ENCODE measurements around the gene TTC34.

The TTC34 gene

DNA sequence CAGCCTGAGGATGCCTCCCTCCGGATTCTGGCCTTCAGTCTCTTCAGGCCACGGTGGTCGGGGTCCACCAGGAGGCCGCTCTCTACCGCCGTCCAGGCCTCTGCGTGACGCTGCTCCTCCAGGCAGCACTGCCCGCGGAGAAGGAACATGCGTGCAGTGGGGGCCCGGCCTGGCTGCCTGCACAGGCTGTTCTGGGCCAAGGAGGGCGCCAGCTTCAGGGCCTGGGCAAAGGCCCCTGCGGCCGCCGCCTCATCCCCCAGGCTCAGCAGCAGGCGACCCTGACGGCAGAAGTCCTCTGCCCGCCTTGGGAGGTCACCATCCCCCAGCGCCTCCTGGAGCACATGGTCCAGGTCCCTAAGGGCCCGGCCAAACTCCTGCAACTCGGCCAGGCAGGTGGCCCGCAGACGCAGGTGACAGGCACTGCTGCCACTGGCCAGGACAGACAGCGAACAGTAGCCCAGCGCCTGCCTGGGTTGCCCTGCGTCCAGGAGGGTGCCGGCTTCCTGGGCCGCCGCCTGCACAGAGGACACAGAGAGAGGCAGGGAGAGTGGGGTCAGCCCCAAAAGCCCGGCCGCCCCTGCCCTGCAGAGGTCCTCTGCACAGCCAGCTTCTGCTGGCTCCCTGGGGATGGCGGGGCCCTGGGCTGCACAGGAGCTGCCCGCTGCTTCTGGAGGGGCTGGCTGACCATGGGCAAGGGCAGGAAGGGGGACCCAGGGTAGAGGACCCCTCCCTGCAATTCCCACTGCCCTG lies 159.9 kb downstream of the TTC34 start:
- no peak for DNase-seq (ENCODE audit: low spot score)

DNA sequence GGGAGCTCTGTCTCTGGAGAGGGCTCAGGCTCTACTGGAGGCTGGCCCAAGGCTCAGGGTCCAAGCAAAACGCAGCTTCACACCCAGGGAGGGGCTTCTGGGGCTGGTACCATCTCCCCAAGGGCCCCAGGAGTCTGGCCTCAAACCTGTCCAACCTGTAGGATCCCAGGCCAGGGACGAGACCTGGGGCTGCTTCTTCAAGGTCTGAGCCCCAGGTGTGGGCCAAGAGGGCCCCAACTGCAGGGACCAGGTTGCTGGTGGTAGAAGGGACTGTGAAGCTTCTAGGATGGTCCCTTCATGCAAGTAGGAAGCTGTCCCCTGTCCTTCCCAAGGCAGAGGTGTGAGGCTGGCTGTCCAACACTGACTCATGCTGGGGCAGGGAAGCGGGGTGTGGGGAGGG lies 160.9 kb downstream of the TTC34 start:
- DNase-seq (ENCODE audit: low spot score), result no peak

GRCh38 chr1:2639607-2640521 lies 161.6 kb downstream of the TTC34 start:
- no peak for DNase-seq (ENCODE audit: low spot score)

DNA sequence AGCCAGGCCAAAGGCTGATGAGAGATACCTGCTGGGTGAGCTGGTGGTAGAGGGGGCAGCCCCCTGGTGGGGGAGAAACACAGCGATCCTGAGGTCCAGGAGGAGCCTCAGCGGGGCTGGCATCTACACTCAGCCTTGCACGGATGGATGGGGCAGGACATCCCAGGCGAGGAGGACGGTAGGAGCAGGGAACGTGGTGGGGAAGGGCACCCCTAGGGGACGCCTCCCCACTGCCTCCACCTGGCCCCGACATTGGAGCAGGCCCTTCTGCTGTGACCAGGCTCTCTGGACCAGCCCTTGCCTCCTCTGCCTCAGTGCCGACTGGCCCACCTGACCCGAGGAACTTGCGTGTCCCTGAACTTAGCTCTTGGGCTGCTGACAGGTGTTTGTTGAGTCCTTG lies 162.3 kb downstream of the TTC34 start:
- DNase-seq (ENCODE audit: low spot score), result no peak

GRCh38 chr1:2638466-2639115 lies 162.9 kb downstream of the TTC34 start:
- no peak for DNase-seq (ENCODE audit: low spot score)

- no peak for DNase-seq (ENCODE audit: low spot score)
Measured at GRCh38 chr1:2637442-2638145, 163.9 kb downstream of the TTC34 start.

DNA sequence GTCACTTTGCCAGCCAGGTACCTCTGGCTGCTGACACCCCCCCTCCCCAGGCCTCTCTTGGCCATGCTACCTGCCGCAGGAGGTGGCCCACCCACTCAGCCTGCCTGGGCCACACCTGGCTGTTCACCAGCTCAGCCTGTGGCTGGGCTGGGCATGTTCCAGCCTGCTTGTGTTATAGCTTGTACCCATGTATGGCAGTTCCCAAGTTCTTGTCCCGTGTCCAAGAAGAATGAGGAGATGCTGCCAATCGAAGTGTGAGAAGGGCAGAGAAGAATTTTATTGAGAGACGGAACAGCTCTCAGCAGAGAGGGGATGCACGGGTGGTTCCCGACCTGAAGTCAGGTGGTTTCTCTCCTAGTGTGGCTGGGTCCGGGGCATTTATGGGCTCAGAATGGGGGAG lies 164.8 kb downstream of the TTC34 start:
- no peak for DNase-seq (ENCODE audit: low spot score)

GRCh38 chr1:2635361-2636010 lies 166.0 kb downstream of the TTC34 start:
- no peak for DNase-seq (ENCODE audit: low spot score)

- DNase-seq (ENCODE audit: low spot score), result no peak
Measured at GRCh38 chr1:2633936-2634491, 167.5 kb downstream of the TTC34 start.

- no peak for DNase-seq (ENCODE audit: low spot score)
Measured at GRCh38 chr1:2633366-2633935, 168.0 kb downstream of the TTC34 start.

DNA sequence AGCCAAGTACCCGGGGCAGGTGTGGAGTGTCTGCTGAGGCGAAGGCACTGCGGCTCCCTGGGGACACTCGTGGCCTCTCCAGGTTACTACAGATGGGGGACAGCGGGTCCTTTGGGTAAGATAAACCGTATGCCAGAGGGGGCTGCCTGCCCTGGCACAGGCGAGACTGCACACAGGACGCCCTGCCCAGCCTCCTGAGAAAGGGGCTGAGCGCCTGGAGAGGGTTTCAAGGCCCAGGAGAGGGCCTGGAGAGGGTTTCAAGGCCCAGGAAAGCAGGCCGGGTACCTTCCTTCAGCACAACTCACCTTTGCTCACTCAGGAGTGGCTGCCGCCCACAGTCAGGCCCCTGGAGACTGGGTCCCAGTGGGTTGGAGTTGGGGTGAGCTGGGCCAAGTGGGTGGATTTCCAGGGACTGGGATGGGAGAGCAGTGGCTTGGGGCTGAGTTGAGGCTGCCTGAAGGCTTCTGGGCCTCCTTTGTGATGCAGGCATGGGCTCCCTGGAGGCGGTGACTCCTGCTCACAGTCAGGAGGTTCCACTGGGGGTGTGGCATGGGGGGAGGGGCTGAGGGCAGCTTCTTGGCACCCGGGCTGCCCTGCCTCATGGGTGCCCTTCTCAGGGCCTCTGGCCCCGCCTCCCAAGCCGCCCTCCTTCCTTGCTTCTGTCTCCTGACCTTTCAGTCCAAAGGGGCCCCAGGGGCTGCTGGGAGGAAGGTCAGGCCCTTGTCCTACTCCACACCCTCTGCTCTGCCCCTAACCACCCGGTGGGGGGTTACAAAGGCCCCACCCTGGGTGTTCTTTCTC lies 168.7 kb downstream of the TTC34 start, which contains the start of gene MMEL1:
TSS of gene MMEL1 (minus strand) at position 456 of the 801 bp plus-strand sequence. CDS start 3,532 bp downstream, outside the sequence.
- DNase-seq (ENCODE audit: low spot score), result no peak

GRCh38 chr1:2632051-2632430 lies 169.5 kb downstream of the TTC34 start:
- DNase-seq (ENCODE audit: low spot score), result no peak

GRCh38 chr1:2631136-2632050 lies 170.1 kb downstream of the TTC34 start:
- peak; percentile 7 for DNase-seq (ENCODE audit: low spot score)

GRCh38 chr1:2630498-2631135 lies 170.9 kb downstream of the TTC34 start:
- DNase-seq (ENCODE audit: low spot score), result no peak

DNA sequence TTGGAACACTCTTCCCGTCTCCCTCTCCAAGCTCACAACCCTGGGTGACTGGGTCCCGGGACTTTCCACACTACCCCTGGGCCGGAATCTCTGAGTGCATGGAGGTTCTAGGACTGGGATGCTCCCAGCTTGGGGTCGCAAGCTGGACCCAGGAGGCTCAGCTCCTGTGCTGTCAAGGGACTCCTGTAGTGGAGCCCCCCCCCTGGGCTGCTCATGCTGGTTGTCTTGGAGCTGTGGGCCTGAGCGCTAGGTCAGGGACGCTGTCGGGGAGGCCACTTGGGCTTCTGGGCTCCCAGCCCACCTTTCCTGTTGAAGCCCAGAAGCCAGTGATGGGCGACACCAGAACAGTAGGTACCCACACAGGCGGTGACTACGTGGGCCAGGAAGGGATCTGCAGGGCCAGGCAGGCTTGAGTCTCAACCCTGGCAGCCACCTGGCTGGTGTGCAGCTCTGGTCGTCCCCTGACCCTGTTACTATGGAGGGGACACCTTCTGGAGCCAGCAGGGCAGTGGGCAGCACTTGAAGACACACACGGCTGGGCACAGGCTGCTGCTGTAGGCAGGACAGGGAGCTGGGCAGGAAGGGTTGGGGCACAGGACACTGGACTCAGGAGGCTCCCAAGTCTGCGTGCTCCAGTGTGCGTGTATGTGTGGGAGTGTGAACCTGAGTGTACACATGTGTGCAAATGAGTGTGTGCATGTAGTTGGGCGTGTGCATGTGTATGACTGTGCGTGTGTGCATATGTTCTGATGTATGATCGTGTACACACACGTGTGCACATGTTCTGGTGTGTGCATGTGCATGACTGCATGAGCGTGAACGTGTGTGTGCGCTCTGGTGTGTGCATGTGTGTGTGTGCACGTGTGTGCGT lies 171.6 kb downstream of the TTC34 start:
- no peak for DNase-seq (ENCODE audit: low spot score)

DNA sequence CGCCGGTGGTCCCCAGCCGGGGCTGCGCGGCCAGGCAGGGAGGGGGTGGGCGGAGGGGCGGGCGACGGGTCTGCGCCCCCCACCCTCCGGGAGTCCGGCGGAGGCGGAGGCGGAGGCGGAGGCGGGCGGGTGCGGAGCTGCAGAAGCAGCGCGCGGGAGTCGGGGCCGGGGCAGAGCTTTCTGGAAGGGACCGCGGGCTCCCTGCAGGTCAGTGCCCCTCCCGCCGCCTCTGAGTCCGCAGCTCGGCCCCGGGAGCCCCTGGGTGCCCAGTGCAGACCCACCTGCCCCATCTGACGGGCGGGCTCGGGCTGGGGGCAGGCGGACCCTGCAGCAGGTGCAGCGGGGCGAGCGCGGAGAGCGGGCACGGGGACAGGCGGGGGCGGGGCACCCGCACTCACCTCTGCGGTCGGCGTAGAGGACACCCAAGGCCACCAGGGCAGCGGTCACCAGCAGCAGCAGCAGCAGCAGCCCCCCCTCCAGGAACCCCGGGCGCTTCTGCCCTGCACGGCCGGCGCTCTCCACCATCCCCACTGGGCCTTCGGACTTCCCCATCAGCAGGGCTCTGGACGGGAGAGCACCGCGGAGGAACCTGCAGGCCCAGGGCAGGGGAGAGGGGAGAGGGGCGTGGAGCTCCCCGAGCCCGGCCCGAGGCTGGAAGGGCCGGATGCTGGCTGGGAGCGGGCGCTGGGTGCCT lies 172.4 kb downstream of the TTC34 start:
- no peak for DNase-seq (ENCODE audit: low spot score)

All from AG20443 (cell line).